Heart left ventricle (tissue), 16 donors: ENCODE data around the gene SLC4A3. TPM values are rescaled to one million over a fixed set of nuclear protein-coding genes. Genes with fewer than 3 reads are reported as not detected.
A peak's percentile ranks its signal among the peaks of the same experiment; 100 is the strongest.

Experiments
- ATAC-seq, 4 donors: fragments of 200-7000 bp; cut with Tn5 transposase; one replicate each; pipeline ENCODE4 v1.9.1; 2020 to 2022; ENCODE audit warnings: moderate library complexity in 4 of 4, mild to moderate bottlenecking in 3 of 4, moderate number of reproducible peaks in 1 of 4
- DNase-seq, 5 donors: peaks; one replicate each; pipeline ENCODE4 v3.0.0-alpha.2; 2020
- H3K27ac ChIP-seq, 12 donors: fragments of 200-600 bp; sonication (generic) in 4 of 12; one replicate each; pipeline versions ENCODE4 v1.5.0 to v1.8.0; 2016 to 2022; ENCODE audit warnings: mild to moderate bottlenecking in 2 of 12
- H3K27me3 ChIP-seq, 9 donors: fragments of 200-600 bp; sonication (generic) in 2 of 9; one replicate each; pipeline versions ENCODE4 v1.5.1 to v1.8.0; 2016 to 2022; ENCODE audit warnings: mild to moderate bottlenecking in 3 of 9
- H3K36me3 ChIP-seq, 9 donors: fragments of 200-600 bp; sonication (generic) in 2 of 9; one replicate each; pipeline versions ENCODE4 v1.5.0 to v1.8.0; 2018 to 2022; ENCODE audit warnings: mild to moderate bottlenecking in 2 of 9
- H3K4me1 ChIP-seq, 12 donors: fragments of 200-600 bp; sonication (generic) in 4 of 12; one replicate each; pipeline versions ENCODE4 v1.5.0 to v1.8.0; 2016 to 2022; ENCODE audit warnings: mild to moderate bottlenecking in 3 of 12
- H3K4me3 ChIP-seq, 12 donors: fragments of 200-600 bp; sonication (generic) in 4 of 12; one replicate each; pipeline versions ENCODE4 v1.5.0 to v1.8.0; 2017 to 2022; ENCODE audit warnings: mild to moderate bottlenecking in 9 of 12, moderate library complexity in 4 of 12
- H3K9me3 ChIP-seq, 12 donors: fragments of 200-600 bp; sonication (generic) in 4 of 12; one replicate each; pipeline versions ENCODE4 v1.5.0 to v1.8.0; 2016 to 2022; ENCODE audit warnings: mild to moderate bottlenecking in 1 of 12
- CTCF ChIP-seq, 12 donors: fragments of 200-600 bp; sonication (generic) in 4 of 12; IDR thresholded peaks; one replicate each; pipeline versions ENCODE4 v1.5.0 to v1.8.0; 2018 to 2022; ENCODE audit warnings: antibody characterized with exemption in 12 of 12, mild to moderate bottlenecking in 5 of 12
- POLR2A ChIP-seq, 2 donors: fragments of 450-650 bp; IDR thresholded peaks; one replicate each; pipeline ENCODE4 v1.6.1; 2017; ENCODE audit warnings: antibody characterized with exemption in 2 of 2, mild to moderate bottlenecking in 2 of 2, moderate library complexity in 2 of 2
- WGBS, 4 donors: extraction: QIAGEN DNeasy Blood & Tissue Kit in 2 of 4; methylation state at CpG; one replicate each; pipeline versions ENCODE4 v1.1.5 to v1.1.7; 2013 to 2018; 5-methylcytosine and 5-hydroxymethylcytosine counted together
- intact Hi-C, 10 donors: fragments of 100-400 bp; cut with DNase I; formaldehyde crosslinking; loops; one replicate each; pipeline versions ENCODE4 v1.11.1 to v1.14.2; 2022
- polyA plus RNA-seq, 2 donors: library from polyadenylated mRNA; stranded (reverse); fragments of 200-250 nt; gene quantifications; one replicate each; pipeline ENCODE4 v1.2.3, GENCODE V29; 2013
- total RNA-seq, 9 donors: library from RNA; depleted of rRNA in 2 of 9; stranded (reverse); fragments of >200 nt in 2 of 9; fragmentation: NEBNext Ultra II Directional in 3 of 9; extraction: Animal tissue kit (Norgen Biotek cat#: 25700) in 3 of 9; gene quantifications; one replicate each; pipeline versions ENCODE4 v1.1.0 to v1.2.4, GENCODE V29; 2016 to 2023
- donor health status: ischemic (EF 13 %, LVEDD 7.1; RV severe dilation, severe dysfunction).
- donor health status: healthy with polysubstance abuse.
- donor health status: DM: no; HTN: yes; CAD: no.
- donor health status: DM: no; HTN: no; CAD: no.
- donor health status: ischemic (EF 25% LVEDD 6.9; RV normal size, moderate dysfunction).
- donor health status: ischemic (EF 25% LVEDD 5.7; RV mildly dilated, moderate dysfunction).
- donor health status: healthy.
- donor health status: DM: yes; HTN: yes; CAD: no.
- donor health status: ischemic (EF 35%, LVEDD 5.7; RV mildly dilated, moderate dysfunction).
- donor health status: nonischemic (EF 11% LVEDD 7.7; RV severe dilation, severe dysfunction).
- donor health status: DM: yes; HTN: yes; CAD: no.
- donor health status: PGD.
- donor health status: ischemic (EF 29% LVEDD 5.4; RV normal size, mild dysfunction).
- donor health status: nonischemic (EF 23%, LVEDD 6.1; RV moderate dilation, normal function).

SLC4A3 gene
- total and polyA plus RNA-seq, 11 donors, result 236 to 507 (median 421) TPM

- ATAC-seq (no peak), DNase-seq (no peak)
- WGBS, 4 donors, result 50 to 65% (median 63%) methylated on average over 8 to 13 of the region's 13 CpGs
- Histone ChIP-seq H3K9me3 (no peaks in the 10 kb centered on the region), H3K27me3 (no peaks in the 10 kb centered on the region), H3K36me3 (peaks cover 0 to 50% (median 0%) of the 10 kb centered on the region in 9 donors), H3K27ac (peak overlapping the region in 9 of 12 donors; percentile 17 to 98 (median 75)), H3K4me1 (peaks cover 0 to 77% (median 11%) of the 10 kb centered on the region in 12 donors), H3K4me3 (no peak overlapping the region)
- TF ChIP-seq POLR2A (IDR thresholded peaks at IDR 0.05), result no peak
- no peak for TF ChIP-seq CTCF (IDR thresholded peaks at IDR 0.05)
- intact Hi-C loops, result loop anchor here in 3 of 10 donors (5.0 to 10.0 kb wide), 3 partner anchors 70 to 212 kb away; no protein-coding TSS in a partner anchor
Measured at GRCh38 chr2:219636941-219637841, 9.8 kb downstream of the SLC4A3 start.

GRCh38 chr2:219637842-219638185 lies 10.4 kb downstream of the SLC4A3 start:
- Histone ChIP-seq H3K27me3 (no peaks in the 10 kb centered on the region), H3K4me3 (no peak overlapping the region), H3K9me3 (no peaks in the 10 kb centered on the region), H3K4me1 (peaks cover 0 to 75% (median 14%) of the 10 kb centered on the region in 12 donors), H3K36me3 (peaks cover 0 to 43% (median 0%) of the 10 kb centered on the region in 9 donors), H3K27ac (peak overlapping the region in 9 of 12 donors; percentile 17 to 98 (median 75))
- WGBS, 4 donors, result 58 to 69% (median 64%) methylated on average over 9 of the region's 9 CpGs
- ATAC-seq (no peak), DNase-seq (no peak)
- no peak for TF ChIP-seq POLR2A (IDR thresholded peaks at IDR 0.05)
- TF ChIP-seq CTCF (IDR thresholded peaks at IDR 0.05), result no peak
- intact Hi-C loops, result loop anchor here in 3 of 10 donors (5.0 to 10.0 kb wide), 3 partner anchors 71 to 213 kb away; no protein-coding TSS in a partner anchor

- ATAC-seq (no peak), DNase-seq (no peak)
- Histone ChIP-seq H3K27me3 (no peaks in the 10 kb centered on the region), H3K27ac (peak overlapping the region; percentile 2 to 98 (median 63)), H3K36me3 (peaks cover 0 to 38% (median 0%) of the 10 kb centered on the region in 9 donors), H3K4me3 (no peak overlapping the region), H3K4me1 (peaks cover 0 to 75% (median 19%) of the 10 kb centered on the region in 12 donors), H3K9me3 (no peaks in the 10 kb centered on the region)
- intact Hi-C loops, result loop anchor here in 3 of 10 donors (5.0 to 10.0 kb wide), 3 partner anchors 71 to 214 kb away; no protein-coding TSS in a partner anchor
- WGBS, 4 donors, result 56 to 62% (median 59%) methylated on average over 15 to 17 of the region's 17 CpGs
- TF ChIP-seq POLR2A (IDR thresholded peaks at IDR 0.05), result no peak
- peak in 1 of 12 donors; percentile 22 for TF ChIP-seq CTCF (IDR thresholded peaks at IDR 0.05)
Measured at GRCh38 chr2:219638217-219638947, 11.0 kb downstream of the SLC4A3 start.
